HG03520 (cell line): ENCODE results near the gene NR1I2.

Experiments used
- ATAC-seq: cut with Tn5 transposase; IDR thresholded peaks from one replicate; pipeline ENCODE4 v1.9.1; 2021; ENCODE audit warnings: mild to moderate bottlenecking, moderate library complexity; ENCODE audit not compliant: unreplicated experiment

The NR1I2 gene

DNA sequence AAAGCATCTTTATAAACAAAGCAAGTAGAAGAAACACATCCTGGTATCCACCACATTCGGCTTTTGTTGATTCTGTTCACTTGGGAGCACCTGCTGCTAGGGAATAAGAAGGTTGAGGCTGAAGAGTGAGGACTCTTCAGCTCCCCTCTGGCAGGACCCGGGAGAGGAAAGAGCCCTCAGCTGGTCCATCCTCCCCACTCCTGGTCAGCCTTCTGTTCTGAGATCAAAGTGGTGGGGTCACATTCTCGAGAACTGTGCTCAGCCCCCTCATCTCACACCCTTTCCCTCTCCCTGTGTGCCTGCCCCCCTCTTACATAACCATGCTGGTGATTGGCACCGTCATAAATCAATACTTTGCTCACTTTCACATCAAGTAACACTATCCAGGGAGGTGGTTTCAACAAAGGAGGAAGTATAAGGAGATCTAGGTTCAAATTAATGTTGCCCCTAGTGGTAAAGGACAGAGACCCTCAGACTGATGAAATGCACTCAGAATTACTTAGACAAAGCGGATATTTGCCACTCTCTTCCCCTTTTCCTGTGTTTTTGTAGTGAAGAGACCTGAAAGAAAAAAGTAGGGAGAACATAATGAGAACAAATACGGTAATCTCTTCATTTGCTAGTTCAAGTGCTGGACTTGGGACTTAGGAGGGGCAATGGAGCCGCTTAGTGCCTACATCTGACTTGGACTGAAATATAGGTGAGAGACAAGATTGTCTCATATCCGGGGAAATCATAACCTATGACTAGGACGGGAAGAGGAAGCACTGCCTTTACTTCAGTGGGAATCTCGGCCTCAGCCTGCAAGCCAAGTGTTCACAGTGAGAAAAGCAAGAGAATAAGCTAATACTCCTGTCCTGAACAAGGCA lies at the start of gene NR1I2:
Gene NR1I2, plus strand, starts transcription at position 772 of the 869 bp plus-strand sequence.
- no peak for ATAC-seq

- no peak for ATAC-seq
Observed at GRCh38 chr3:119733812-119734211, 48.1 kb upstream of the NR1I2 start.

DNA sequence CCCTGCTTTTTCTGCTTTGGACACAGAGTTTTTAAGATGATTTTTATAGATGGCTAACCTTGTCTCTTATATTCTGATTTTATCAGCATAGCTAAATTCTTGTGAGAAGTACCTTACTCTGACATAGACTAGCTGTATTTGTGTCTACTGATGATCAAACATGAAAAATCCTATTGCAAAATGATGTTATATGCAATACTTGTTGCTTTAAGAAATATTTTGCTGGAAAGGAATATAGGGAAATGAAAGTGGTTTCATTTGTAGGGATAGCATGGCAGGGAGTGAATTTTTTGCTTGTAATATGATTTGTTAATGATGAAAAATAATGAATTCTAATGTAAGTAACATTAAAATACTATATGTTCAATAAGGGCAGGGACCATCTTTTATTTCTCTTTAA lies 43.2 kb upstream of the NR1I2 start:
- no peak for ATAC-seq

- ATAC-seq, result no peak
Observed at GRCh38 chr3:119741657-119742590, 40.0 kb upstream of the NR1I2 start.

DNA sequence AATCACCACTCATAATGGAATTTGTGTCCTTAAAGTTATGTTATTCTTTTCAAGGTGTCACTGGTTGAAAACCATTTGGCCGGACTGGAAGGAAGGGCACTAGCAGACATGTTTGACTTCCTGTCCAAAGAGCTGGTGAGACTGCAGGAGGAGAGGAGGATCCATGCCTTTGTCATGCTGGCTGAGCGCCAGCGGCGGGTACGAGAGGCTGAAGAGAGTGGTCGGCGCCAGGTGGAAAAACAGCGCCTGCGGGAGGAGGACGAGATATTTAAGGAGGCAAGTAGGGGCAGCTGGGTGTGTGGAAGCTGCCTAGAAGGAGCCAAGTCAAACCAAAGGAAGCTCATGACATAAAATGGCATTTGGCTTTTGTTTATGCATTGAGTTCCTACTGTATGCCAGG lies 38.0 kb upstream of the NR1I2 start:
- ATAC-seq, result no peak

GRCh38 chr3:119745942-119746341 lies 36.0 kb upstream of the NR1I2 start:
- no peak for ATAC-seq

DNA sequence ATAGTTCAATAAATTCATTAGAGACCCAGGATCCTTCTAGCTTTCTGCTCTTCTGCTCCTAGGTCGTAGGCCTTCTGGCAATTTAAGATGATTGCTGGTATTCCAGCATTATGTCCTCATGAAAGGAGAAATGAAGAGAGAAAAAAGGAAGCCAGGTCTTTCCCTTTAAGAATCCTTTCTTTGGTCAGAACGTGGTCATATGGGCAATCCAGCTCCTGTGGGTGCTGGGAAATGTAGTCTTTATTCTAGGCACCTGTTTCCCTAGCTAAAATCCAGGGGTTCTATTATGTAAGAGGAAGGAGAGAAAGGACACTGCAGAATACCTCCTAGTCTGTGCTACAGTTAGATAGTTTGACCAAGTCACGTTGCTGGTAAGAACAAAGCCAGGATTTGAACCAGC lies 35.5 kb upstream of the NR1I2 start:
- no peak for ATAC-seq

DNA sequence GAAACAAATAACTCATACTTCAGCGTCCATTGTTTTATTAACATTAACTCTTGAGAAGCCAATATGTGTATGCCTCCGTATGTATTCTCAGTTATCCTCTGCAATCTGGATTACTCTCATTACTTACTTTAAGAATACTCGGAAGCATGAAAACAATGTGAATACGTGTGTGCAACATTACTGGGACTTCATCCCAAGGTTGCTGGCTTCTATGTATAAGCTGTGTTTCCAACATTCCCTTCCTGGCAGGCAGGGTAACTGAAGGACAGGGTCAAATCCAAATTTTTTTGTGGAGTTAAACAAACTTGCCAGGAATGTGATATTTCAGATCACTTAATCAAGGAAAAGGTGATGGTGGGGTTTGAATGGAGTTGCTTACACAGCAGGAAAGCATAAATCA lies 34.5 kb upstream of the NR1I2 start:
- no peak for ATAC-seq

DNA sequence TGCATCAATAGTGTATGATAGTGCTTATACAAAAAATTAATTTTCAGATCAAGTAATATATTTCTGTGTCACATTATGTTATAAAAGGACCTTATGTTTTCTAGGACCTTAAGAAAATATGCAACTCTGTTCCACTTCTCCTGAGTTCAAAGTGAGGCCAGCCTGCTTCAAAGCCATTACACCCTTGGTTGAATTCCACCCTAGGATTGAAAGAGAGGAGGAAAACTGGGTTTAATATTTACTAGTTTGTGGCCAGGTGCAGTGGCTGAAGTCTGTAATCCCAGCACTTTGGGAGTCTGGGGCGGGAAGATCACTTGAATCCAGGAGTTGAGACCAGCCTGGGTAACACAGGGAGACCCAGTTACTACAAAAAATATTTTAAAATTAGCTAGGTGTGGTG lies 32.9 kb upstream of the NR1I2 start:
- ATAC-seq, result no peak

- ATAC-seq, result no peak
Observed at GRCh38 chr3:119751423-119751822, 30.5 kb upstream of the NR1I2 start.

DNA sequence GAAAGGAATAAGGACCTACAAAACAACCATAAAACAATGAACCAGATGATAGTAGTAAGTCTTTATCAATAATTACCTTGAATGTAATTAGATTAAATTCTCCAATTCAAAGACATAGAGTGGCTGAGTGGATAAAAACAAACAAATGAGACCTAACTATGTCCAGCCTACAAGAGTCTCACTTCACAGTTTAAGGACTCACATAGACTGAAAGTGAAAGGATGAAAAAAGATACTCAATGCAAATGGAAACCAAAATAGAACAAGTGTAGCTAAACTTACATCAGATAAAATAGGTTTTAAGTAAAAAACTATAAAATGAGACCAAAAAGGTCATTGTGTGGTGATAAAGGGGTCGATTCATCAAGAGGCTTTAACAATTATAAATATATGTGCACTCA lies 21.9 kb upstream of the NR1I2 start:
- ATAC-seq, result peak; percentile 88

DNA sequence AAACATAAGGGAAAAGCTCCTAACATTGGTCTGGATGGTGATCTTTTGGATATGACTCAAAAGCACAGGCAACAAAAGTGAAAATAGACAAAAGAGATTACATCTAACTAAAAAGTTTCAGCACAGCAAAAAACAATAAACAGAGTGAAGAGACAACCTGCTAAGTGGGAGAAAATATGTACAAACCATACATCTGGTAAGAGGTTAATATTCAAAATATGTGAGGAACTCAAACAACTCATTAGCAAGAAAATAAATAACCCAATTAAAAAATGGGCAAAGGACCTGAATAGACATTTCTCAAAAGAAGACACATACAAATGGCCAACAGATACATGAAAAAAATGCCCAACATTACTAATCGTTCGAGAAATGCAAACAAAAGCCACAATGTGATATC lies 19.0 kb upstream of the NR1I2 start:
- no peak for ATAC-seq

DNA sequence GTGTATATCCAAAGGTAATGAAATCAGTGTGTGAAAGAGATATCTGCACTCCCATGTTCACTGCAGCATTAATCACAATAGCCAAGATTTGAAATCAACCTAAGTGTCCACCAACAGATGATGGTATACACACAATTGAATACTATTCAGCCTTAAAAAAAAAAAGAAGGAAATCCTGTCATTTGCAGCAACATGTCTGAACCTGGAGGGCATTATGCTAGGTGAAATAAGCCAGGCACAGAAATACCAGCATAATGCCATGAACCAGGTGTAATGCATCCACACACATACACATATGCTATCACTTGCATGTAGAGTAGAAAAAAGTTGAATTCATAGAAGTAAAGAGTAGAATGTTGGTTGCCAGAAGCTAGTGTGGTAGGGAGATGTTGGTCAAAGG lies 18.4 kb upstream of the NR1I2 start:
- no peak for ATAC-seq

GRCh38 chr3:119765239-119765638 lies 16.7 kb upstream of the NR1I2 start:
- ATAC-seq, result no peak

- ATAC-seq, result no peak
Observed at GRCh38 chr3:119767936-119768601, 13.8 kb upstream of the NR1I2 start.

DNA sequence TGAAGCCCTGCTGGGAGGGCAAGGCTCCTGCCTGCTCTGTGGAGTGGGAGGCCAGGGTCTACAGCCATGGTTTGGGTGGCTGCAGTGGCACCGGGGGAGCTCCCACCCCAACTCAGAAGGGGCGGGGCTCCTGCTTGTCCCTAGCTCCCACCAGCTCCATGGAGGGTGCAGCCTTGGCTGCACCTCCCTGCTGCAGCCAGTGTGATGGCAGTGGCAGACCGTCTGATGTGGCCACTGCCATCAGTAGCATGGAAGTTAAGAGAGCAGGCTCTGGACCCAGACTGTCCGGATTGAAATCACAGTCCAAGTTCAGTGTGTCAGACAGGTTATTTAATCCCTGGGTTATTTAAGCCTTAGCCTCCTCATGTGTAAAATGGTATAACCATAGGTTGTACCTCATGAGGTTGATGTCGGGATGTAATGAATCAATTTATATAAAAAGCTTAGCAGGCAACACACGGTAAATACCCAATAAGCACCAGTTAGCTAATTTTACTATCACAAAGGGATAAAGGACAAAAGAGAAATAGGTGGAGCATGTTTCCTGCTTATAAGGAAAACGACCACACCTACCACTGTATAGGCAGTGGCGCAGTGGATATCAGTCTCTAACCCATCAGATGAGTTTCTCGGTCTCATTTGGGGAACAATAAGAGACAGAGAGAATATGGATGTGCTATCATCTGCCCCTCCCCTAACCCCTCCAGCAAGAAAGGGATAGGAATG lies 13.1 kb upstream of the NR1I2 start:
- ATAC-seq, result no peak

DNA sequence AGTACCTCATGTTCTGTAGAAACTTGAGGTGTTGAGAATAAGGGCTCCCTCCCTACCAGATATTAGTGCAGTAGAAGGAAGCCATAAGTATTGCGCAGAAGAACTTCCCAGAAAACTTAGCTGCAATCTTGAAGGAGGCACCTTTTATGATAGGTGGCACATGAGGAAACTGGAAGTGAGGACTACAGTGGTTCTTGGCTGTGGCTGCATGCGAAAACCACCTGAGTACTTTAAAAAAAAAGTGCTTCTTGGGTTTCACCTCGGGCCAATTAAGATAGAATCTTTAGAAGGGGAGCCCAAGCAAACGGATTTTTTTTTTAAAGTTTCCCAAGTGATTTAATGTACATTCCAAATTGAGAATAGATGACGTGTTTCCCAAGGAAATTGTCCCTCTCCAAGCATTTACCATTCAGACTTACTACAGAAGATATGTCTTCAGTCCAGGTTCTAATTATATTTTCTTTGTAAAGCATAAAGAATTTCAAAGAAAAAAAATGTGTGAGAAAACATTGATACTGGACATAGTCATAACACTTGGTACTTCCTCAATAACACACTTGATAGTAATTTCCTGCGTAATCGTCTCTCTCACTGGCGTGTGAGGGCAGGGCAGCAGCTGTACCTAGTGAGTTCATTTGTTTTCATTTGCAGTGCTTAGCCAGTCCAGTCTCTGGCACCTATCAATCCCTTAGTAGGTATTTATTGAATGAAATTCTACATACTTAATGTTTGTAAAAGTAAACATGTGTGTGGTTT lies 12.3 kb upstream of the NR1I2 start:
- ATAC-seq, result no peak

- peak; percentile 76 for ATAC-seq
Observed at GRCh38 chr3:119774444-119774843, 7.5 kb upstream of the NR1I2 start.

DNA sequence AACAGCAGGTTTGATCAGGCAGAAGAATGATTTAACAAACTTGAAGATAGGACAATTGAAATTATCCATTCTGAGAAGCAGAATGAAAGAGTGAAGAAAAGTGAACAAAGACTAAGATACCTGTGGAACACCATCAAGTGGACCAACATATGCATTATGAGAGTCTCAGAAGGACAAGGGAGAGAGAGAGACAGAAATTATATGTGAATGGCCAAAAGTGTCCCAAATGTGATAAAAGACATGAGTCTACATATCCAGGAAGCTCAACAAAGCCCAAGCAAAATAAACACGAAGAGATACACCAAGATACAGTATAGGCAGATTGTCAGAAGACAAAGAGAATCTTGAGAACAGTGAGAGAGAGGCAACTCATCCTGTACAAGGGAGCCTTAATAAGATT lies 5.6 kb upstream of the NR1I2 start:
- ATAC-seq, result no peak

DNA sequence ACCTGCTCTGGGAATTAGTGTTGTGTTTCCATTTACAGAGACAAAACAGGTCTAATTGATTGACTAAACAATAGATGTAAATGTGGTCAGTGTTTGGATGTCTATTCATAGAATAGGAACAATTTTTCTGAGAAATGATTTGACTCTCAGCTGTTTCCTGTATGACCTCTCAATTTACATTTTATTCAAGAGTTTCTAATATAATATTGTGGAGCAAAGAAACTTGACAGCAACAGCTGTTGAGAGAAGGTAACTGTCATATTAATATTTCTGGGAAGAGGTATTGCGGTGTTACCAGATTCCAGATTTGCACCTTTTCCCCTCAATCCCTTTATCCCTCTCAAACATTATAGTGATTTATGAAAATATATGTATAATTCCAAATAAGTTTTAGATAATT lies 3.7 kb upstream of the NR1I2 start:
- no peak for ATAC-seq
